ENCODE measurements around the gene UST.

UST gene

GRCh38 chr6:149013586-149014344 is 266.9 kb downstream of the UST start:
- H3K27ac ChIP-seq = no peak overlapping the region
- no peak for TF ChIP-seq ZFX (IDR thresholded peaks at IDR 0.05; ENCODE audit: borderline replicate concordance)
- TF ChIP-seq CTCF (IDR thresholded peaks at IDR 0.05) = no peak

GRCh38 chr6:149014631-149015534 is 268.1 kb downstream of the UST start:
- H3K27ac ChIP-seq = no peak overlapping the region
- no peak for TF ChIP-seq CTCF (IDR thresholded peaks at IDR 0.05)
- no peak for TF ChIP-seq ZFX (IDR thresholded peaks at IDR 0.05; ENCODE audit: borderline replicate concordance)

- H3K27ac ChIP-seq = no peak overlapping the region
- no peak for TF ChIP-seq ZFX (IDR thresholded peaks at IDR 0.05; ENCODE audit: borderline replicate concordance)
- no peak for TF ChIP-seq CTCF (IDR thresholded peaks at IDR 0.05)
Measured at GRCh38 chr6:149015535-149016525, 269.0 kb downstream of the UST start.

- H3K27ac ChIP-seq = no peak overlapping the region
- no peak for TF ChIP-seq ZFX (IDR thresholded peaks at IDR 0.05; ENCODE audit: borderline replicate concordance)
- no peak for TF ChIP-seq CTCF (IDR thresholded peaks at IDR 0.05)
Measured at GRCh38 chr6:149016716-149017115, 269.9 kb downstream of the UST start.

- H3K27ac ChIP-seq = no peak overlapping the region
- TF ChIP-seq ZFX (IDR thresholded peaks at IDR 0.05; ENCODE audit: borderline replicate concordance) (no peak), CTCF (IDR thresholded peaks at IDR 0.05) (no peak)
Measured at GRCh38 chr6:149020319-149020718, 273.5 kb downstream of the UST start.

GRCh38 chr6:149024361-149024760 is 277.5 kb downstream of the UST start:
- TF ChIP-seq CTCF (IDR thresholded peaks at IDR 0.05) = no peak
- no peak for TF ChIP-seq ZFX (IDR thresholded peaks at IDR 0.05; ENCODE audit: borderline replicate concordance)
- no peak overlapping the region for H3K27ac ChIP-seq
